Ovary (tissue), 10 donors: ENCODE data around the gene SPDYE6. TPM values are rescaled to one million over a fixed set of nuclear protein-coding genes. Genes with fewer than 3 reads are reported as not detected.
"Not testable (repeated sequence)": the region's sequence is repeated elsewhere in the genome, so short reads cannot be mapped to it uniquely, and the experiment has no call there.

Source experiments
- DNase-seq, 5 donors: peaks; one replicate each; pipeline ENCODE4 v3.0.0-alpha.2; 2019 to 2020
- H3K27ac ChIP-seq, 2 donors: fragments of 200-600 bp; one replicate each; pipeline versions ENCODE4 v1.5.1 to v1.8.0; 2019 to 2022
- H3K27me3 ChIP-seq: fragments of 200-600 bp; one replicate; pipeline ENCODE4 v1.8.0; 2022
- H3K36me3 ChIP-seq: fragments of 200-600 bp; sonication (generic); one replicate; pipeline ENCODE4 v1.5.1; 2019
- H3K4me1 ChIP-seq: one replicate; pipeline ENCODE4 v1.8.1; 2013; ENCODE audit warnings: mild to moderate bottlenecking, moderate library complexity; ENCODE audit not compliant: insufficient read depth
- H3K4me3 ChIP-seq: fragments of 200-600 bp; sonication (generic); one replicate; pipeline ENCODE4 v1.5.1; 2017
- H3K9me3 ChIP-seq, 2 donors: fragments of 200-600 bp in 1 of 2; sonication (generic) in 1 of 2; one replicate each; pipeline versions ENCODE4 v1.5.1 to v1.8.1; 2013 to 2019; ENCODE audit warnings: mild to moderate bottlenecking in 1 of 2, moderate library complexity in 1 of 2
- EP300 ChIP-seq: sonication (generic); formaldehyde crosslinking; IDR thresholded peaks from one replicate; pipeline ENCODE4 v1.6.1; 2017; ENCODE audit warnings: antibody characterized with exemption
- POLR2A ChIP-seq: fragments of 450-650 bp; IDR thresholded peaks from one replicate; pipeline ENCODE4 v1.6.1; 2017; ENCODE audit warnings: antibody characterized with exemption, mild to moderate bottlenecking, moderate library complexity
- whole genome bisulfite sequencing, 3 donors: extraction: QIAGEN DNeasy Blood & Tissue Kit in 1 of 3; methylation state at CpG; one replicate each; pipeline versions ENCODE4 v1.1.5 to v1.1.7; 2013 to 2017; 5-methylcytosine and 5-hydroxymethylcytosine counted together
- intact Hi-C, 4 donors: fragments of 100-400 bp; cut with DNase I; formaldehyde crosslinking; loops; one replicate each; pipeline versions ENCODE4 v1.11.0 to v1.15.1; 2022 to 2023
- long read RNA-seq, 3 donors: library from polyadenylated mRNA in 2 of 3; unstranded in 2 of 3; transcript quantifications; one replicate each; pipeline ENCODE4 v2.0.0 and lab custom pipeline, GENCODE V29; 2021 to 2026
- polyA plus RNA-seq, 2 donors: library from polyadenylated mRNA; stranded (reverse); fragments of 200-250 nt in 1 of 2; fragments of 350-450 nt in 1 of 2; fragmentation: Illumina TruSeq in 1 of 2; extraction: RNeasy Lipid Tissue Mini Kit (QIAGEN cat#74804) in 1 of 2; gene quantifications; one replicate each; pipeline ENCODE4 v1.2.3, GENCODE V29; 2013 to 2014
- total RNA-seq, 7 donors: library from RNA; depleted of rRNA in 2 of 7; stranded (reverse); fragments of >200 nt in 2 of 7; fragmentation: NEBNext Ultra II Directional in 3 of 7; extraction: Animal tissue kit (Norgen Biotek cat#: 25700) in 3 of 7; gene quantifications; one replicate each; pipeline versions ENCODE4 v1.1.0 to v1.2.4, GENCODE V29; 2016 to 2023
- TF ChIP-seq, protein P1 (sequence below), 3 donors: fragments of 450-650 bp in 2 of 3; fragments of 200-600 bp in 1 of 3; IDR thresholded peaks; one replicate each; pipeline versions ENCODE4 v1.5.1 to v1.8.0; 2016 to 2022; ENCODE audit warnings: antibody characterized with exemption in 3 of 3, mild to moderate bottlenecking in 1 of 3
- donor health status: DM: no; HTN: no; CAD: no; lungs with moderate emphysema.
- donor health status: DM: no; HTN: no; CAD: no.
- donor health status: Bipolar disorder and iron deficiency.
- donor health status: DM: yes; HTN: yes; CAD: no.
- donor health status: DM: no; HTN: no; CAD: no.
- donor health status: DM: yes; HTN: yes; CAD: no.

Gene SPDYE6, protein sequence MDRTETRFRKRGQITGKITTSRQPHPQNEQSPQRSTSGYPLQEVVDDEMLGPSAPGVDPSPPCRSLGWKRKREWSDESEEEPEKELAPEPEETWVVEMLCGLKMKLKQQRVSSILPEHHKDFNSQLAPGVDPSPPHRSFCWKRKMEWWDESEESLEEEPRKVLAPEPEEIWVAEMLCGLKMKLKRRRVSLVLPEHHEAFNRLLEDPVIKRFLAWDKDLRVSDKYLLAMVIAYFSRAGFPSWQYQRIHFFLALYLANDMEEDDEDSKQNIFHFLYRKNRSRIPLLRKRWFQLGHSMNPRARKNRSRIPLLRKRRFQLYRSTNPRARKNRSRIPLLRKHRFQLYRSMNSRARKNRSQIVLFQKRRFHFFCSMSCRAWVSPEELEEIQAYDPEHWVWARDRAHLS
- total RNA-seq (not detected), polyA plus RNA-seq (not detected)
- long read RNA-seq, donor 1, partial matches to known transcripts: 0 of 4 reads
- long read RNA-seq, donor 1, other reads (novel, unspliced or antisense): 4 of 4 reads
- long read RNA-seq, donor 2: 0 reads
- long read RNA-seq, donor 3, partial matches to known transcripts: 0 of 1 reads
- long read RNA-seq, donor 3, other reads (novel, unspliced or antisense): 1 of 1 reads

DNA sequence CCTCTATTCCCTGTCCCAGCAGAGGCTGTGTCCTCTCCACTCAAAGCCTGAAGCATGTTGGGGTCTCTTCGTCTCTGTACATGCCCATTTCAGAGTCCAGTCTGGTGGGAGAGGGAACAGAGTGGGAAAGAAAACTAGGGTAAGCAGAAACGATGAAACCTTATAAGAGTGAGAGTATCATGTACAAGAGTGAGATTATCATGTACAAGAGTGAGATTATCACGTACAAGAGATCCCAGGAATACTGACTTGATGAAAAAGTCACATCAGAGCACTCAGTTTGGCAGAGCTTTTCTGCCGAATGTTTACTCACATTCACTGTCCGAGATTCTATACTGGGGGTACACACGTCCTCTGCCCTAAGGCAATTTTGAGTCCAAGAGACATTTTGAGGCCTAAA, at the start of gene SPDYE6:
TSS of gene SPDYE6 (minus strand) at position 101 of the 400 bp plus-strand sequence. CDS start 421 bp downstream, outside the sequence.
- no CpG with 5 or more reads among the region's 6 CpGs for WGBS, 3 donors
- H3K36me3 ChIP-seq, DNase-seq, H3K9me3 ChIP-seq, H3K4me3 ChIP-seq, H3K4me1 ChIP-seq, H3K27me3 ChIP-seq, H3K27ac ChIP-seq, intact Hi-C loops: not testable (repeated sequence)

DNA sequence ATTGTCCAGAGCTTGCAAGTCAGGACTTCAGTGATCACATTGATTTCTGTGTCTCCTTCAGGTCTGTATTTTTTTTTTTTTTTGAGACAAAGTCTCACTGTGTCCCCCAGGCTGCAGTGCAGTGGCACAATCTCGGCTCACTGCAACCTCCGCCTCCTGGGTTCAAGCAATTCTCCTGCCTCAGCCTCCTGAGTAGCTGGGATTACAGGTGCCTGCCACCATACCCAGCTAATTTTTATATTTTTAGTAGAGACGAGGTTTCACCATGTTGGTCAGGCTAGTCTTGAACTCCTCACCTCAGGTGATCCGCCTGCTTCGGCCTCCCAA, 48.6 kb upstream of the SPDYE6 start:
- WGBS, 3 donors: 94 to 97% (median 97%) methylated on average over 5 of the region's 5 CpGs
- H3K36me3 ChIP-seq, intact Hi-C loops: not testable (repeated sequence)

DNA sequence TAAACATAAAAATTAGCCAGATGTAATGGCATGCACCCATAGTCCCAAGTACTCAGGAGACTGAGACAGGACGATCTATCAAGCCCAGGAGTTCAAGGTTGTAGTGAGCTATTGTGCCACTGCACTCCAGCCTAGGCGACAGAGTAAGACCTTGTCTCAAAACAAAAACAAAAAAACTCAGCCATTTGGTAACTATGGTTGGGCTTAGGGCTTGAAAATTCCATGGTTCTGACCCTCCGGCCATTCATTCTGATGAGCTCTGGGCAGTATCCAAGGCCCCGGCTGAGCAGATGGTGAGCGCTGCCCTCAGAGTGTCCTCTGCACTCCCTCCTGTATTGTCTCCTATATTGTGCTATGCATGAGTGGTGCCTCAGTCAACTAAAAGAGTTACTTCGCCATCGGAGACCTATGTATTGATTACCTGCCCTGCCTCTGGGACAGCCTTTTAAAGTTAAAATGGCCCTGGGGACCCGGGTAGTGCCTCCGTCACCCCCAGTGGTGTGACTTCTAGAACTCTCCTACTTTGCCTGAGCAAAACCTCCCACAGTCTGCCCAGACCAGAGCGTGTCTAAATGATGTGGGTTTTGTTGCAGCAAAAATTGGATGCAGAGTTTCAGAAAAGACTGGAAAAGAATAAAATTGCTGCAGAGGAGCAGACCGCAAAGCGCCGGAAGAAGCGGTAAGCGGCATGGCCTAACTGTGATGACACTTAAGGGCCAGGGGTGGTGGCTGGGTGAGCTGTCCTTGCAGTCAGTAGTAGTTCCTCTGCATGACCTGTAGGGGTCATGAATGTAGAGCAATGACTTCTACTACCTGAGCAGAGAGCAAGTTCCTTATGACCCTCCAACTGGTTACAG, 48.0 kb upstream of the SPDYE6 start:
- WGBS, 3 donors: 65 to 73% (median 66%) methylated on average over 15 of the region's 15 CpGs
- H3K27me3 ChIP-seq: no peaks in the 10 kb centered on the region
- no peak overlapping the region for H3K4me3 ChIP-seq
- H3K27ac ChIP-seq: no peak overlapping the region
- no peaks in the 10 kb centered on the region for H3K4me1 ChIP-seq
- H3K9me3 ChIP-seq: no peaks in the 10 kb centered on the region
- no peak for DNase-seq
- intact Hi-C loops: no loop called here
- no peak for TF ChIP-seq POLR2A
- TF ChIP-seq, protein P1, sequence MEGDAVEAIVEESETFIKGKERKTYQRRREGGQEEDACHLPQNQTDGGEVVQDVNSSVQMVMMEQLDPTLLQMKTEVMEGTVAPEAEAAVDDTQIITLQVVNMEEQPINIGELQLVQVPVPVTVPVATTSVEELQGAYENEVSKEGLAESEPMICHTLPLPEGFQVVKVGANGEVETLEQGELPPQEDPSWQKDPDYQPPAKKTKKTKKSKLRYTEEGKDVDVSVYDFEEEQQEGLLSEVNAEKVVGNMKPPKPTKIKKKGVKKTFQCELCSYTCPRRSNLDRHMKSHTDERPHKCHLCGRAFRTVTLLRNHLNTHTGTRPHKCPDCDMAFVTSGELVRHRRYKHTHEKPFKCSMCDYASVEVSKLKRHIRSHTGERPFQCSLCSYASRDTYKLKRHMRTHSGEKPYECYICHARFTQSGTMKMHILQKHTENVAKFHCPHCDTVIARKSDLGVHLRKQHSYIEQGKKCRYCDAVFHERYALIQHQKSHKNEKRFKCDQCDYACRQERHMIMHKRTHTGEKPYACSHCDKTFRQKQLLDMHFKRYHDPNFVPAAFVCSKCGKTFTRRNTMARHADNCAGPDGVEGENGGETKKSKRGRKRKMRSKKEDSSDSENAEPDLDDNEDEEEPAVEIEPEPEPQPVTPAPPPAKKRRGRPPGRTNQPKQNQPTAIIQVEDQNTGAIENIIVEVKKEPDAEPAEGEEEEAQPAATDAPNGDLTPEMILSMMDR (IDR thresholded peaks at IDR 0.05): peak in 1 of 3 donors; percentile 16
- no peaks in the 10 kb centered on the region for H3K36me3 ChIP-seq

More for the DNA sequence above, 48.6 kb upstream of the SPDYE6 start:
- H3K27ac ChIP-seq, H3K4me1 ChIP-seq, H3K9me3 ChIP-seq, DNase-seq, H3K4me3 ChIP-seq, H3K27me3 ChIP-seq: not testable (repeated sequence)

DNA sequence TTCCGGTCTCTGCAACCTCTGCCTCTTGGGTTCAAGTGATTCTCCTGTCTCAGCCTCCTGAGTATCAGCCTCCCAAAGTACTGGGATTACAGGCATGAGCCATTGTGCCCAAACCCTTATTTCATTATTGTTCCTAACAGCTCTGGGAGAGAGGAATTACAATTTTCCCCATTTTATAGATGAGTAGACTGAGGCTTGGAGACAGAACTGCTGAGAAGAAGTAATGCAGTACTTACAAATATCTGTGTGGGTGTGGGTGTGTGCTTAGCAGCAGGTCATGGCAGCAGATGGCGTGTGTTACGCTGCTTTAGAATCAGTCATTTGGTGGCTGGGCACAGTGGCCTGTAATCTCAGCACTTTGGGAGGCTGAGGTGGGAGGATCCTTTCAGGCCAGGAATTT, 47.3 kb upstream of the SPDYE6 start:
- Histone ChIP-seq H3K27me3 (no peaks in the 10 kb centered on the region), H3K27ac (no peak overlapping the region), H3K4me3 (no peak overlapping the region), H3K4me1 (no peaks in the 10 kb centered on the region), H3K9me3 (no peaks in the 10 kb centered on the region), H3K36me3 (no peaks in the 10 kb centered on the region)
- TF ChIP-seq POLR2A: no peak
- no peak for DNase-seq
- intact Hi-C loops: no loop called here
- WGBS, 3 donors: 92 to 94% (median 94%) methylated on average over 3 of the region's 3 CpGs

DNA sequence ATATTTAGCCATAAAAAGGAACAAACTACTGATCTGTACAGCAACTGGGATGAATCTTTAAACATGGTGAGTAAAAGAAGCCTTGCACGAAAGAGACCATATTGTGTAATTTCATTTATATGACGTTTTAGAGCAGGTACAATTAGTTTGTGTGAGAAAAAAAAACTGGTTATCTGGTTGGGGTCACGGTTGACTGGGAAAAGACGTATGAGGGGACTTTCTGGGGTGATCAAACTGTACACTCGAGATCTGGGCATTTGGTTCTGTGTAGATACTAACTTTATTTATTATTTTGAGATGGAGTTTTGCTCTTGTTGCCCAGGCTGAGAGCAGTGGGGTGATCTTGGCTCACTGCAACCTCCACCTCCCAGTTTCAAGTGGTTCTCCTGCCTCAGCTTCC, 44.1 kb upstream of the SPDYE6 start:
- no peak for DNase-seq
- TF ChIP-seq POLR2A: no peak
- TF ChIP-seq EP300: no peak
- TF ChIP-seq, protein P1 (IDR thresholded peaks at IDR 0.05): no peak
- H3K36me3 ChIP-seq: no peaks in the 10 kb centered on the region

More for the DNA sequence above, 44.1 kb upstream of the SPDYE6 start:
- H3K27me3 ChIP-seq: no peaks in the 10 kb centered on the region
- H3K9me3 ChIP-seq: no peaks in the 10 kb centered on the region
- WGBS, 3 donors: 83 to 87% (median 84%) methylated on average over 5 of the region's 5 CpGs
- intact Hi-C loops: no loop called here
- H3K27ac ChIP-seq: no peak overlapping the region
- H3K4me1 ChIP-seq: peaks cover 4% of the 10 kb centered on the region
- no peak overlapping the region for H3K4me3 ChIP-seq
